H1 (cell line): ENCODE data around the gene ARMC9. TPM values are rescaled to one million over a fixed set of nuclear protein-coding genes. Genes with fewer than 3 reads are reported as not detected.
"Not testable (repeated sequence)": the region's sequence is repeated elsewhere in the genome, so short reads cannot be mapped to it uniquely, and the experiment has no call there.

ENCODE experiments used
- CTCF ChIA-PET: fragments of 300-600 bp; sonication (Branson Sonifier 250); formaldehyde crosslinking; loops from one replicate; lab custom pipeline; 2021; ENCODE audit not compliant: partially characterized antibody; lab: Charles Lee
- POLR2A ChIA-PET: fragments of 300-600 bp; sonication (Branson Sonifier 250); formaldehyde crosslinking; loops from one replicate; lab custom pipeline; 2021; ENCODE audit warnings: inconsistent platforms; ENCODE audit not compliant: partially characterized antibody; lab: Charles Lee
- DNase-seq, 2 experiments: peaks; one replicate each; pipeline versions ENCODE4 v3.0.0 to v3.0.0-alpha.2; 2010 to 2022; ENCODE audit warnings: low spot score in 2 of 2, low read depth in 1 of 2, mixed read lengths in 1 of 2
- FAIRE-seq: peaks from 2 replicates; lab custom pipeline; 2011; peaks lifted over from hg19 to GRCh38; lab: Jason Lieb, UNC
- H2AFZ ChIP-seq: 2 replicates; pipeline ENCODE4 v1.8.1; 2012; ENCODE audit warnings: low read length, inconsistent platforms
- H2AK5ac ChIP-seq: 2 replicates; pipeline ENCODE4 v1.6.1; 2013; ENCODE audit warnings: low read depth, low read length
- H2BK120ac ChIP-seq: replicated peaks from 2 replicates; pipeline ENCODE3; 2013; ENCODE audit warnings: low read depth, low read length, inconsistent platforms
- H2BK12ac ChIP-seq: 2 replicates; pipeline ENCODE4 v1.6.1; 2013; ENCODE audit warnings: low read depth, low read length
- H2BK15ac ChIP-seq: 2 replicates; pipeline ENCODE4 v1.6.1; 2013; ENCODE audit warnings: low read length
- H2BK20ac ChIP-seq: 2 replicates; pipeline ENCODE4 v1.6.1; 2013; ENCODE audit warnings: low read length
- H2BK5ac ChIP-seq: 2 replicates; pipeline ENCODE4 v1.6.1; 2013; ENCODE audit warnings: low read depth, low read length
- H3K14ac ChIP-seq: 2 replicates; pipeline ENCODE4 v1.6.1; 2013; ENCODE audit warnings: inconsistent platforms; ENCODE audit not compliant: insufficient read length
- H3K18ac ChIP-seq: 2 replicates; pipeline ENCODE4 v1.6.1; 2013; ENCODE audit warnings: low read length; ENCODE audit errors: extremely low read depth
- H3K23ac ChIP-seq: 2 replicates; pipeline ENCODE4 v1.6.1; 2013; ENCODE audit warnings: inconsistent platforms; ENCODE audit not compliant: insufficient read length
- H3K23me2 ChIP-seq: 2 replicates; pipeline ENCODE4 v1.6.1; 2013; ENCODE audit warnings: low read depth, low read length
- H3K27ac ChIP-seq: 2 replicates; pipeline ENCODE4 v1.6.1; 2011; ENCODE audit warnings: low read depth, low read length, inconsistent platforms
- H3K27me3 ChIP-seq, 4 experiments: replicated peaks in 1 of 4; 1 replicate in 1 of 4; 2 replicates in 3 of 4; pipeline versions ENCODE4 v1.6.1 to v1.8.1; 2011 to 2013; ENCODE audit warnings: low read length in 3 of 4, mild to moderate bottlenecking in 3 of 4, inconsistent platforms in 2 of 4, mixed read lengths in 2 of 4, moderate library complexity in 1 of 4; ENCODE audit not compliant: control insufficient read depth in 3 of 4, insufficient read depth in 3 of 4; ENCODE audit errors: extremely low read depth in 1 of 4
- H3K36me3 ChIP-seq, 4 experiments: 2 replicates each; pipeline versions ENCODE4 v1.6.1 to v1.8.1; 2011 to 2013; ENCODE audit warnings: mild to moderate bottlenecking in 4 of 4, low read length in 3 of 4, moderate library complexity in 2 of 4, control low read depth in 1 of 4, inconsistent platforms in 1 of 4; ENCODE audit not compliant: insufficient read depth in 4 of 4, control insufficient read depth in 2 of 4
- H3K4ac ChIP-seq: replicated peaks from 2 replicates; pipeline ENCODE3; 2013; ENCODE audit warnings: low read length, low read depth, mixed read lengths, inconsistent platforms; ENCODE audit not compliant: insufficient read length
- H3K4me1 ChIP-seq, 4 experiments: replicated peaks in 1 of 4; 1 replicate in 1 of 4; 2 replicates in 3 of 4; pipeline versions ENCODE4 v1.6.1 to v1.8.1; 2011 to 2013; ENCODE audit warnings: low read length in 3 of 4, inconsistent platforms in 2 of 4, mixed read lengths in 1 of 4; ENCODE audit not compliant: insufficient read depth in 4 of 4, control insufficient read depth in 3 of 4
- H3K4me2 ChIP-seq, 2 experiments: 2 replicates each; pipeline versions ENCODE4 v1.6.1 to v1.8.1; 2011 to 2013; ENCODE audit warnings: low read depth in 2 of 2, low read length in 2 of 2, control low read depth in 1 of 2, inconsistent platforms in 1 of 2, mild to moderate bottlenecking in 1 of 2; ENCODE audit not compliant: insufficient read depth in 1 of 2
- H3K4me3 ChIP-seq, 4 experiments: fragments of 200-600, 300-600 bp in 1 of 4; sonication (generic), shearing (Covaris generic), sonication (Bioruptor Twin) in 1 of 4; 2 replicates each; pipeline versions ENCODE4 v1.5.1 to v1.8.1; 2011 to 2016; ENCODE audit warnings: low read length in 4 of 4, low read depth in 3 of 4, control low read depth in 2 of 4, inconsistent platforms in 2 of 4, mild to moderate bottlenecking in 2 of 4, mixed read lengths in 1 of 4, moderate library complexity in 1 of 4; ENCODE audit not compliant: insufficient read depth in 2 of 4; ENCODE audit errors: extremely low read depth in 1 of 4
- H3K56ac ChIP-seq: replicated peaks from 2 replicates; pipeline ENCODE3; 2013; ENCODE audit warnings: low read depth, mild to moderate bottlenecking, mixed read lengths, low read length, inconsistent platforms; ENCODE audit not compliant: insufficient read length
- H3K79me1 ChIP-seq: 2 replicates; pipeline ENCODE4 v1.6.1; 2013; ENCODE audit warnings: low read depth, low read length, control low read depth
- H3K79me2 ChIP-seq, 2 experiments: 2 replicates each; pipeline versions ENCODE4 v1.6.1 to v1.8.1; 2012 to 2013; ENCODE audit warnings: low read length in 2 of 2, mild to moderate bottlenecking in 2 of 2, inconsistent platforms in 1 of 2; ENCODE audit not compliant: insufficient read depth in 2 of 2, control insufficient read depth in 1 of 2
- H3K9ac ChIP-seq, 4 experiments: replicated peaks in 1 of 4; 1 replicate in 1 of 4; 2 replicates in 3 of 4; pipeline versions ENCODE4 v1.6.1 to v1.8.1; 2011 to 2013; ENCODE audit warnings: low read depth in 3 of 4, low read length in 3 of 4, control low read depth in 2 of 4, mild to moderate bottlenecking in 2 of 4, moderate library complexity in 2 of 4, inconsistent platforms in 1 of 4; ENCODE audit errors: extremely low read depth in 1 of 4
- H3K9me3 ChIP-seq, 2 experiments: 2 replicates each; pipeline versions ENCODE4 v1.6.1 to v1.8.1; 2012 to 2013; ENCODE audit warnings: mild to moderate bottlenecking in 2 of 2, moderate library complexity in 2 of 2, control low read depth in 1 of 2, inconsistent platforms in 1 of 2, low read depth in 1 of 2, low read length in 1 of 2, mixed read lengths in 1 of 2; ENCODE audit not compliant: insufficient read depth in 2 of 2
- H4K20me1 ChIP-seq, 2 experiments: replicated peaks in 1 of 2; 2 replicates each; pipeline versions ENCODE3 to v1.8.1; 2011 to 2013; ENCODE audit warnings: inconsistent platforms in 2 of 2, low read length in 2 of 2, mild to moderate bottlenecking in 1 of 2; ENCODE audit not compliant: insufficient read depth in 2 of 2, control insufficient read depth in 1 of 2
- H4K5ac ChIP-seq: 2 replicates; pipeline ENCODE4 v1.6.1; 2013; ENCODE audit warnings: low read length, low read depth, mixed read lengths, inconsistent platforms; ENCODE audit not compliant: insufficient read length
- H4K8ac ChIP-seq: 2 replicates; pipeline ENCODE4 v1.8.0; 2013; ENCODE audit warnings: mild to moderate bottlenecking, moderate library complexity, low read length, inconsistent platforms; ENCODE audit not compliant: insufficient read depth; ENCODE audit errors: extremely low read depth
- H4K91ac ChIP-seq: replicated peaks from 2 replicates; pipeline ENCODE3; 2013; ENCODE audit warnings: low read length, mixed read lengths, inconsistent platforms; ENCODE audit not compliant: insufficient read length
- WGBS, 2 experiments: shearing (Covaris generic) in 1 of 2; methylation state at CpG; one replicate each; pipeline versions ENCODE4 v1.1.6 to v1.1.7; 2013 to 2015; ENCODE audit warnings: low lambda C conversion rate in 2 of 2, mixed read lengths in 2 of 2, inconsistent platforms in 1 of 2, low coverage in 1 of 2, missing lambda C conversion rate in 1 of 2; ENCODE audit not compliant: insufficient replicate concordance in 2 of 2, insufficient coverage in 1 of 2, insufficient read length in 1 of 2; ENCODE audit errors: extremely low coverage in 1 of 2, missing lambda C conversion rate in 1 of 2; 5-methylcytosine and 5-hydroxymethylcytosine counted together
- polyA plus RNA-seq, 7 experiments: library from polyadenylated mRNA; depleted of rRNA in 3 of 7; stranded (reverse) in 5 of 7; unstranded in 2 of 7; fragments of >200 nt in 5 of 7; fragments of 200-250 nt in 2 of 7; gene quantifications; 1 replicate in 5 of 7; 2 replicates in 1 of 7; 4 replicates in 1 of 7; pipeline versions ENCODE4 v1.2.1 to v1.2.3, GENCODE V29; 2011 to 2013; ENCODE audit warnings: missing spikeins in 2 of 7, mixed read lengths in 2 of 7
- total RNA-seq: library from RNA; stranded (reverse); fragmentation: NEBNext Ultra II Directional; extraction: Animal tissue kit (Norgen Biotek cat#: 25700); gene quantifications from 2 replicates; pipeline ENCODE4 v1.2.1, GENCODE V29; 2021

The ARMC9 gene
- total and polyA plus RNA-seq, 2 of the 8 experiments (the other 6 are each of a cell fraction or from before 2014, with no cell fraction given), result 23.2 to 36.1 TPM

DNA sequence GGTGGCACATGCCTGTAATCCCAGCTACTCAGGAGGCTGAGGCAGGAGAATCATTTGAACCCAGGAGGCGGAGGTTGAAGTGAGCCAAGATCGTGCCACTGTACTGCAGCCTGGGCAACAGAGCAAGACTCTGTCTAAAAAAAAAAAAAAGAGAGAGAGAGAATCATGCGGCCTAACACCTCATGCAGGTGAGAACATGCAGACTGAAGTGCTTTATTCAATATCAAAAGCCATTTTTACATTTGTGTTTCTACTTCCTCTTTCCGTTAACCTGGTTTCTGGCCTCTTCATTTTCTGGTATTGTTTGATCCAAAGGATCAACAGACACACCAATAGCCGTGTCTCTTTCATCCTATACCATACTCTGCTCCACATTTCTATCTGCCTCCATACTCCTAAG is 19.6 kb upstream of the ARMC9 start:
- H3K27me3 ChIP-seq, H2BK12ac ChIP-seq, H3K27ac ChIP-seq, CTCF ChIA-PET, H3K4ac ChIP-seq, FAIRE-seq, H3K79me1 ChIP-seq, H3K36me3 ChIP-seq, H3K14ac ChIP-seq, H4K20me1 ChIP-seq, H3K4me3 ChIP-seq, POLR2A ChIA-PET, H2AFZ ChIP-seq, H2BK20ac ChIP-seq, H3K4me2 ChIP-seq, H3K18ac ChIP-seq, H2BK15ac ChIP-seq, H3K23me2 ChIP-seq, H2BK120ac ChIP-seq, H2BK5ac ChIP-seq, H3K79me2 ChIP-seq, H3K4me1 ChIP-seq, H3K9ac ChIP-seq, H3K56ac ChIP-seq, H4K5ac ChIP-seq, H4K91ac ChIP-seq, H3K23ac ChIP-seq, H4K8ac ChIP-seq, H3K9me3 ChIP-seq, DNase-seq: not testable (repeated sequence)
- H2AK5ac ChIP-seq, result peak overlapping the region; percentile 65; the same call in 1 of the 2 replicates
- WGBS, 2 experiments, result 95% methylated on average over 5 of the region's 5 CpGs; no CpG with 5 or more reads in 1 of the 2 experiments
